D721Med (cell line): Measurements from ENCODE around the gene ECPAS.
"Not testable (repeated sequence)": the region's sequence is repeated elsewhere in the genome, so short reads cannot be mapped to it uniquely, and the experiment has no call there.

Experiments
- DNase-seq: peaks from one replicate; pipeline ENCODE4 v3.0.0; 2011; ENCODE audit warnings: low spot score; ENCODE audit not compliant: insufficient read length
- FAIRE-seq: peaks from 2 replicates; lab custom pipeline; 2011; peaks lifted over from hg19 to GRCh38; lab: Jason Lieb, UNC
- TF ChIP-seq, protein P1 (sequence below): IDR thresholded peaks from 2 replicates; pipeline ENCODE4 v1.5.1; 2012; ENCODE audit warnings: mild to moderate bottlenecking, control low read depth; ENCODE audit not compliant: insufficient read depth; ENCODE audit errors: missing control alignments

The ECPAS gene

GRCh38 chr9:111349766-111350165 is 134.4 kb downstream of the ECPAS start:
- TF ChIP-seq, protein P1, sequence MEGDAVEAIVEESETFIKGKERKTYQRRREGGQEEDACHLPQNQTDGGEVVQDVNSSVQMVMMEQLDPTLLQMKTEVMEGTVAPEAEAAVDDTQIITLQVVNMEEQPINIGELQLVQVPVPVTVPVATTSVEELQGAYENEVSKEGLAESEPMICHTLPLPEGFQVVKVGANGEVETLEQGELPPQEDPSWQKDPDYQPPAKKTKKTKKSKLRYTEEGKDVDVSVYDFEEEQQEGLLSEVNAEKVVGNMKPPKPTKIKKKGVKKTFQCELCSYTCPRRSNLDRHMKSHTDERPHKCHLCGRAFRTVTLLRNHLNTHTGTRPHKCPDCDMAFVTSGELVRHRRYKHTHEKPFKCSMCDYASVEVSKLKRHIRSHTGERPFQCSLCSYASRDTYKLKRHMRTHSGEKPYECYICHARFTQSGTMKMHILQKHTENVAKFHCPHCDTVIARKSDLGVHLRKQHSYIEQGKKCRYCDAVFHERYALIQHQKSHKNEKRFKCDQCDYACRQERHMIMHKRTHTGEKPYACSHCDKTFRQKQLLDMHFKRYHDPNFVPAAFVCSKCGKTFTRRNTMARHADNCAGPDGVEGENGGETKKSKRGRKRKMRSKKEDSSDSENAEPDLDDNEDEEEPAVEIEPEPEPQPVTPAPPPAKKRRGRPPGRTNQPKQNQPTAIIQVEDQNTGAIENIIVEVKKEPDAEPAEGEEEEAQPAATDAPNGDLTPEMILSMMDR, result no peak
- DNase-seq (no peak), FAIRE-seq (no peak)

- no peak for DNase-seq
- FAIRE-seq, result no peak
- TF ChIP-seq, protein P1, result no peak
Observed at GRCh38 chr9:111348821-111349271, 135.3 kb downstream of the ECPAS start.

DNA sequence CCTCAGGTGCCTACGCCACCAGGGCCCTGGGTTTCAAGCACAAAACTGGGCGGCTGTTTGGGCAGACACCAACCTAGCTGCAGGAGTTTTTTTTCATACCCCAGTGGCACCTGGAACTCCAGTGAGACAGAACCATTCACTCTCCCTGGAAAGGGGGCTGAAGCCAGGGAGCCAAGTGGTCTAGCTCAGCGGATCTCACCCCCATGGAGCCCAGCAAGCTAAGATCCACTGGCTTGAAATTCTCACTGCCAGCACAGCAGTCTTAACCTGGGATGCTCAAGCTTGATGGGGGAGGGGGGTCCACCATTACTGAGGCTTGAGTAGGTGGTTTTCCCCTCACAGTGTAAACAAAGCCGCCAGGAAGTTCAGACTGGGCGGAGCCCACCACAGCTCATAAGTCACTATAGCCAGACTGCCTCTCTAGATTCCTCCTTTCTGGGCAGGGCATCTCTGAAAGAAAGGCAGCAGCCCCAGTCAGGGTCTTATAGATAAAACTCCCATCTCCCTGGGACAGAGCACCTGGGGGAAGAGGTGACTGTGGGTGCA is 149.8 kb downstream of the ECPAS start:
- not testable (repeated sequence) for FAIRE-seq, DNase-seq

DNA sequence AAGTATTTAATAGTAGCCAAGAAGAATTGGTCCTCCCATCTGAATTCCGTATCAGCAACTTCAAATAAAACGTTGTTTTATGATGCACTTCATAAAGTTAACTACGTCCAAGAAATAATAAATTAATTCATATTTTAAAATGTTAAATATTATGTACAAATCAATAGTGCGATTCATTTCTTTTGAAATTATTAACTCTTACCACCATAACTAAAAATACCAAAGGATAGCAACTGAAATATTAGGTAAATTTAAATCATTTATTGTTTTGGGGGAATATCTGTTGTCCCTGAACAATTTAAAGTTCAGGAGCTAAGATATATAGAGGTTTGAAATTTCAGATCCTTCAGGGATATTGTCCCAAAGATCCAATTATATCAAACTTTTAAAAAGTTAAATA is 154.1 kb downstream of the ECPAS start, which contains the start of gene OR2K2:
TSS of gene OR2K2 (minus strand) at position 101 of the 400 bp plus-strand sequence. CDS start 1,791 bp downstream, outside the sequence.
- FAIRE-seq, result no peak
- DNase-seq, result no peak
- TF ChIP-seq, protein P1, result no peak

DNA sequence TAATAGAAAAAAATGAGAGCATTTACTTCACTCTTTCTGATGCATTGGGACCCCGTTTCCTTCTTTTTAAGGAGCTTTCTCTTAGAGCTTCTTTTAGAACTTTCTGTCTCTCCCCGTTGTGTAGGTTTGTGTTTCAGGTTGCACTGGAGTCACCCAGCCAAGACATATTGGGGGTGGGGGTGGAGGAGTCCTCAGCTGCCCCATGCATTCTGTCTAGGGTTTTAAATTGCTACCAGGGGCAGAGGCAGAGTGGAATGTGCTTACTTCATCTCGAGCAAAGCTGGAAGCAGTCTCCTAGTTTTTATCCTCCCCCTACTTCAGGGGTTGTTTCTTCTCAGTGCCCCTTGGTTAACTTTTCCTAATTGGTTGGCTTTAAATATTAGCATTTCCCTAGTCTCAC is 163.6 kb downstream of the ECPAS start:
- FAIRE-seq (no peak), DNase-seq (no peak)
- TF ChIP-seq, protein P1, result no peak

- DNase-seq, result no peak
- TF ChIP-seq, protein P1, result no peak
- FAIRE-seq, result no peak
Observed at GRCh38 chr9:111316796-111317195, 167.4 kb downstream of the ECPAS start.
